ENCODE measurements around the gene RHBDL3. TPM values are rescaled to one million over a fixed set of nuclear protein-coding genes. Genes with fewer than 3 reads are reported as not detected.

Gene RHBDL3
- total and polyA plus RNA-seq, 10 of the 15 experiments (the other 5 are each of a cell fraction or from before 2014, with no cell fraction given), result 0.04 to 0.24 (median 0.04) TPM; not detected in 5

DNA sequence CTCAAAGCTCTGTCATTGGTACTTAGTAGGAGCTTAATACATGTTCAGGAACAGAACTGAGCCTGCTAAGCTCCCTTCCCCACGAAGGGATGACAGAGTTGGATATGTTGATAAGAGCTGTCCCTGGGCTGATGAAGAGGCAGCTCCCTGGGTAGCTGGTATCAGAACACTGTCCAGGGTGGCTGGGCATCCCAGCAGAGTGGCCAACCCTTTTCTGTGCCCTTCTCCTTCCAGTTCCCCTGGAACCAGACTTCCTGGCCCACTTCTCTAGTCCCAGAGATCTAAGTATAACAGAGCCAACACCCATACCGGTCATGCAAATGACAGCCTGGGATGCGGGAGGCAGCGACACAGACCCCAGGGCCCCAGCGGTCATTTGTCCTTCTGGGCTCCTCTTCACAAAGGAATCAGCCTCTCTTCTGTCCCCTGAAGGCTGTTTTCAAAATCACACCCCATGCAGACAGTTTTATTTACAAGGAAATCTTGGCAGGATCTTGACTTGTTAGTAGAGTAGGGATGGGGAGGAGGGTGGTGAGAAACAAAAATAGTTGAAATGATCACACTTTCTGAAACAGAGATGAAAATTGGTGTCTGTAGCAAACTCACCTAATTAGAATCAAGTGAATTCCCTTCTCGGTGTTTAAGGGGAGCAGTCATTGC lies 1.4 kb upstream of the RHBDL3 start:
- no peak for ATAC-seq
- no peak overlapping the region for H3K4me2 ChIP-seq (ENCODE audit: control insufficient read depth, insufficient read depth)
- CTCF ChIA-PET, result no interaction called here
- DNase-seq (ENCODE audit: low read depth, low spot score), result no peak
- BruUV-seq (replicated peaks), result no TSS peak
- H3K9me3 ChIP-seq (replicated peaks; ENCODE audit: control insufficient read depth, insufficient read depth, low read length), result no peaks in the 10 kb centered on the region
- TF ChIP-seq IRF4 (IDR thresholded peaks at IDR 0.05; ENCODE audit: low read depth, low read length), result no peak
- no peak for TF ChIP-seq NFXL1 (IDR thresholded peaks at IDR 0.05; ENCODE audit: borderline replicate concordance)
- no peak for TF ChIP-seq USF1 (IDR thresholded peaks at IDR 0.05; ENCODE audit: borderline replicate concordance, extremely low read length, insufficient read depth, low read depth, low read length)
- TF ChIP-seq SP1 (IDR thresholded peaks at IDR 0.05; ENCODE audit: low read depth, low read length), result no peak
- TF ChIP-seq, protein P1, sequence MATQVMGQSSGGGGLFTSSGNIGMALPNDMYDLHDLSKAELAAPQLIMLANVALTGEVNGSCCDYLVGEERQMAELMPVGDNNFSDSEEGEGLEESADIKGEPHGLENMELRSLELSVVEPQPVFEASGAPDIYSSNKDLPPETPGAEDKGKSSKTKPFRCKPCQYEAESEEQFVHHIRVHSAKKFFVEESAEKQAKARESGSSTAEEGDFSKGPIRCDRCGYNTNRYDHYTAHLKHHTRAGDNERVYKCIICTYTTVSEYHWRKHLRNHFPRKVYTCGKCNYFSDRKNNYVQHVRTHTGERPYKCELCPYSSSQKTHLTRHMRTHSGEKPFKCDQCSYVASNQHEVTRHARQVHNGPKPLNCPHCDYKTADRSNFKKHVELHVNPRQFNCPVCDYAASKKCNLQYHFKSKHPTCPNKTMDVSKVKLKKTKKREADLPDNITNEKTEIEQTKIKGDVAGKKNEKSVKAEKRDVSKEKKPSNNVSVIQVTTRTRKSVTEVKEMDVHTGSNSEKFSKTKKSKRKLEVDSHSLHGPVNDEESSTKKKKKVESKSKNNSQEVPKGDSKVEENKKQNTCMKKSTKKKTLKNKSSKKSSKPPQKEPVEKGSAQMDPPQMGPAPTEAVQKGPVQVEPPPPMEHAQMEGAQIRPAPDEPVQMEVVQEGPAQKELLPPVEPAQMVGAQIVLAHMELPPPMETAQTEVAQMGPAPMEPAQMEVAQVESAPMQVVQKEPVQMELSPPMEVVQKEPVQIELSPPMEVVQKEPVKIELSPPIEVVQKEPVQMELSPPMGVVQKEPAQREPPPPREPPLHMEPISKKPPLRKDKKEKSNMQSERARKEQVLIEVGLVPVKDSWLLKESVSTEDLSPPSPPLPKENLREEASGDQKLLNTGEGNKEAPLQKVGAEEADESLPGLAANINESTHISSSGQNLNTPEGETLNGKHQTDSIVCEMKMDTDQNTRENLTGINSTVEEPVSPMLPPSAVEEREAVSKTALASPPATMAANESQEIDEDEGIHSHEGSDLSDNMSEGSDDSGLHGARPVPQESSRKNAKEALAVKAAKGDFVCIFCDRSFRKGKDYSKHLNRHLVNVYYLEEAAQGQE (IDR thresholded peaks at IDR 0.05; ENCODE audit: low read depth, low read length), result no peak
- TF ChIP-seq NR2F1 (conservative IDR thresholded peaks at IDR 0.05), result no peak
- TF ChIP-seq PAX5 (IDR thresholded peaks at IDR 0.05; ENCODE audit: borderline replicate concordance, low read depth, low read length), result no peak
- no peak for TF ChIP-seq ZZZ3 (IDR thresholded peaks at IDR 0.05; ENCODE audit: control insufficient read depth, insufficient read length, low read depth)
- no peak for TF ChIP-seq ZNF207 (IDR thresholded peaks at IDR 0.05; ENCODE audit: borderline replicate concordance)
- TF ChIP-seq YBX1 (IDR thresholded peaks at IDR 0.05), result no peak
- no peak for TF ChIP-seq MEF2B (IDR thresholded peaks at IDR 0.05; ENCODE audit: partially characterized antibody, poor library complexity, severe bottlenecking)
- no peak for TF ChIP-seq TARDBP (IDR thresholded peaks at IDR 0.05; ENCODE audit: borderline replicate concordance)
- no peak for TF ChIP-seq USF2 (IDR thresholded peaks at IDR 0.05; ENCODE audit: borderline replicate concordance, low read depth, low read length)
- no peak for TF ChIP-seq SIX5 (IDR thresholded peaks at IDR 0.05; ENCODE audit: low read depth, low read length, severe bottlenecking)
- no peak for TF ChIP-seq TCF12 (IDR thresholded peaks at IDR 0.05; ENCODE audit: low read depth, low read length)
- no peak for TF ChIP-seq NR2C2 (IDR thresholded peaks at IDR 0.05; ENCODE audit: borderline replicate concordance, control insufficient read depth, insufficient read length, low read depth)
- in situ Hi-C loops (cut with MboI), result no loop called here
- no peak overlapping the region for H3K9ac ChIP-seq (ENCODE audit: control insufficient read depth, insufficient read depth, low read length)
- no peak for FAIRE-seq
- H2AFZ ChIP-seq (ENCODE audit: control insufficient read depth, low read depth, low read length), result no peak overlapping the region
- RAD21 ChIA-PET (ENCODE audit: unreplicated experiment), result no interaction called here
- no peak overlapping the region for H3K27ac ChIP-seq (ENCODE audit: control insufficient read depth, insufficient read depth)
- SMC1A ChIA-PET (ENCODE audit: uncharacterized antibody, unreplicated experiment), result no interaction called here
- POLR2A ChIA-PET, result interaction anchor here (1.2 kb wide), 1 partner anchor 29 kb away, joined by 3 read pairs; no protein-coding TSS in a partner anchor
- WGBS (ENCODE audit: insufficient coverage, insufficient replicate concordance, low lambda C conversion rate, missing lambda C conversion rate), result 64% methylated on average over 6 of the region's 6 CpGs
- no peak overlapping the region for H3K4me3 ChIP-seq
- peaks cover 13 to 25% of the 10 kb centered on the region in 2 experiments for H3K27me3 ChIP-seq (replicated peaks in 1 of 2; ENCODE audit: control insufficient read depth in 2 of 2, insufficient read depth in 2 of 2, low read length in 1 of 2)
- H3K36me3 ChIP-seq (ENCODE audit: control insufficient read depth in 2 of 2, insufficient read depth in 2 of 2, low read length in 1 of 2), result no peaks in the 10 kb centered on the region
- no peaks in the 10 kb centered on the region for H3K79me2 ChIP-seq (ENCODE audit: control insufficient read depth, insufficient read depth, low read length)
- H3K4me1 ChIP-seq (ENCODE audit: control insufficient read depth, insufficient read depth, low read length), result peaks cover 4% of the 10 kb centered on the region; the same call in 1 of the 2 replicates
- H4K20me1 ChIP-seq (ENCODE audit: control insufficient read depth, insufficient read depth), result no peaks in the 10 kb centered on the region
- intact Hi-C loops (cut with micrococcal nuclease; ENCODE audit: unreplicated experiment), result no loop called here
